Hematopoietic multipotent progenitor cell treated with erythropoietin and hydrocortisone succinate and interleukin-3 and kit ligand, for 15 days (in vitro differentiated cells): ENCODE results near the gene RELN.

Experiments used
- DNase-seq: peaks from one replicate; pipeline ENCODE4 v3.0.0-alpha.2; 2015; ENCODE audit warnings: low spot score

The RELN gene

DNA sequence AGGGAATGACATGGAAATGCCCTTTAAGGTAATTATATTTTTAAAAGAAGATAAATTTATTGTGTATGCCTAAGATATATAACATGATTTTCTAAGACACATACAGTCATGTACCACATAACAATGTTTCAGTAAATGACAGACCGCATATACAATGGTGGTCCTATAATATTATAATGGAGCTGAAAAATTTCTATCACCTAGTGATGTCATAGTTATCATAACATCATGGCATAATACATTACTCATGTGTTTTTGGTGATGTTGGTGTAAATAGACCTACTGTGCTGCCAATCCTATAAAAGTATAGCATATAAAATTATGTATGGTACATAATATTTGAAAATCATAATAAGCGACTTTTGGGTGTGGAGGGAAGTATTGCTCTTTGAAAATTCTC is 306.1 kb downstream of the RELN start:
- DNase-seq: no peak

DNA sequence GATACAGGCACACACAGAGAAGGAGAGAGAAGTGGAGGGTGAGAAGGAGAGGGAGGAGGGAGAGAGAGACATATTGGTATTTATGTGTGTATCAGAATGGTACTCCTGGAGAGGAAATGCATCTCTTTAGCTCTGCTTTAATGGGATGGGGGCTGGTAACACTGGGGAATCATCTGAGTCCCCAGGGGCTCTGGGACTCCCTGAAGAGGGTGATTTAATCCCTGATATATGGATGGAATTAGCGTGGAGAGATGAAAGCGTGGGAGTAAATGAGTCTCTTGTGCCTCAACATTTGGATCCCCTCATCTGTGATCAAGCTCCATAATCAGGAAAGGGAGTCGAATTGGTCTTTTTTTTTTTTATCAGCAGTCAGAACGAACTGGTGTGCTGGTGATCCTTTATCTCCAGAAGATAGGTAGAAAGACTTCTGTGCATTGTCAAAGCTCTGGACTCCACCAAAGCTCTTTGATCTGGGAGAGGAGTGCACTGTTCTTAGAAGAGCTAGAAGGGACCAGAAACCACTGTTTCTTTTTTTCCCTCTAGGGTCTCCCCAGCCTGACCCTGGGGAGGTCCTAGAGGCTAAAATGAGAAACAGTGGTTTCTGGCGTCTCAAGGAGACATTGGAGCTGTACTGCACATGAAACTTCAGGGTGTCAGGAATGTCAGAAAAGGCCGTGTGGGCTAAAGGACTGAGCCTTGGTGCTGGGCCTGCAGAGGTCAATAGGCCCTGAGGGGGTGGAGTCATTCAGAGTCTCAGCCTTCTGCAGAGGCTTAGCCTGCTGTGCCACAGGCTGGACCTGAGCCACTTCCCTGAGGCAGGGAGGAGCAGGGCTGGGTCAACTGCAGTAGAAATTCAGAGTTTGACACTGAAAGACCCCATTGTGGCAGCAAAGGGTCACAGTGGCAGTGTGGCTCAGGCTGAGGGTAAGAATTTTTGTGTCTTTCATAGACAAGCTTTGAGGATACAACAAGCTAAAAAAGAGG is 309.0 kb downstream of the RELN start:
- DNase-seq: no peak

DNA sequence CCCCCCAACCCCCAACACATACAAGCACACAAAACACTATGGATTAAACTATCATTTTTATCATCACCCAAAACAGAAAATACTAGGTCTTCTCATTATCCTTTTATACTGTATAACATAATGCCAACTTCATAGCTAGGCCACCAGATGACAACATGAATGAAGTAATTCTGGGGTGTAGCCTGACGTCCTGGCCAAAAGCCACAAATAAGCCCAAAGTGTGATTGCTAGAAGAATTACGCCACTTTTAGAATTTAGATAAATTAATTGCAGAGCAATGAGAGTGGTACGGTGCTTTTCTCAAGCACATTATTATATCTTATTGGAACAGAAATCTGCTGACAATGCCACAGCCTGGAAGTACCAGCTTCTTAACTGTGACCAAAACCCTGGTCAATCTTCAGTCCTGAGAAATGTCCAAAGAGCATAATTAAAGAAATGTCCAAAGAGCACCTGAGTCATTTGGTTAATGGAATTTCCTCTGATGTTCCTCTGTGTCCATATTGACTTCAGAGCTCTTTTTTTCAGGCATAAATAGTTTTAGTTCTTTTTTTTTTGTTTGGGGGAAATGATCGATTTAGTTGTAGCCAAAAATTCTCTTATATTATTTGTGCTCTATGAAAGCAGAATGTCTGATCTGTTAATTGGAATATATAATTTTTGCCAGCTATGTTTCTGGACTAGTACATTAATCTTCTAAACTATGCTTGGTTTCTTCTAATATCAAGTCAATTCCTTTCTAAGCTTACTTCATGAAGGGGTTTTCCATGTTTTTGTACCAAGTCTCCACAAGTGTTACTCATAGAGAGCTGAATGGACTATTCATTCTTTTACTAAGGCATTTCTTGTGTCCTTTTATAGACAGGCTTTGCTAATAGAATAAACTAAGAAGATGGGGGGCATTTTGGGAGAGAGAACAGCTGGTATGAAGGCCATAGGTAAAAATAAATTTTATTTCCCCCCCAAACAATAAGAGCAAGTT is 310.0 kb downstream of the RELN start:
- DNase-seq: no peak

DNA sequence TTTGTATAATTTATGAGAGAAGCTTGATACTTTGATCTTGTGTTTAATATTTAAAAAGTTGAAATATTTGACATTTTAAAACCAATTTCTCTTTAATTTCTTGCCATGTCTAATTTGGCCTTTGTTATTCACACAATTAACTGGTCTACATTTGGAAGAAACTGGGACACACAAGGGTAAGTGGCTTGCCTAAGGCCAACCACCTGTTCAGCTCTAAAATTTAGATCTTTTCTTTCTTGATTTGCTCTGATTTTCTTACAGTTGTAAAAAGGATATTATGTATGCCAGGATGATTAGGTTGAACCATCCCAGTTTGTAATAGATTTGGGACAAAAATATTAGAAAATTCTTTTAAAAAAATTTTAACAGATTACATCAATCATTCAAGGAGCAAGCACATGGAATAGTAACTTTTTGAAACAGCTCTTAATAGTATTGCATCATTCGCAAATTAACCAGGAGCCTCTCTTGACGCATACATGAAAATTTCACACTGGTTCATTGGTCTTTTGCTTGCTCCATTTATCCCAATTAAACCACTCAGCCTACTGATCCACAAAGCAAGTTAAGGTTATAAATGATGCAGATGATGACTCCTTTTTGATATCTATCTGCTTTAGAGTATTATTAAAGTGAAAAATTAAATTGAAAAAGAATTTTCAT is 321.0 kb downstream of the RELN start:
- DNase-seq: no peak

DNA sequence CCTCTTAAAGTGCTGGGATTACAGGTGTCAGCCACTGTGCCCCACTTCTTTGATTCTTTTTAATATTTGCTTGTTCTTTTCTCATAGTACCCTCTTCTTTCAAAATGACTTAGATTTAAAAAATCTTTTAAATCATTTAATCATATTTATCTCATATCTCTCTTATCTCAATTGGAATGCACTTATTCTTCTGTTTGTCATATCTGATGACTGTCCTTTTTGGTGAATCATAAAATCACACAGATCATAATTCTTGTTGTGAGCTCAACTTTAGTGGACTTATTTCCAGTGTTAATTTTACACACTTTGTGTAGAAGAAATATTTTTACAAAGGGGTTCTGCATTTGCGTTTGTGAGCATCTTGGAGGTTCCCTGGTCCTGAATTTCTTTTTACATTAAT is 323.1 kb downstream of the RELN start:
- no peak for DNase-seq

DNA sequence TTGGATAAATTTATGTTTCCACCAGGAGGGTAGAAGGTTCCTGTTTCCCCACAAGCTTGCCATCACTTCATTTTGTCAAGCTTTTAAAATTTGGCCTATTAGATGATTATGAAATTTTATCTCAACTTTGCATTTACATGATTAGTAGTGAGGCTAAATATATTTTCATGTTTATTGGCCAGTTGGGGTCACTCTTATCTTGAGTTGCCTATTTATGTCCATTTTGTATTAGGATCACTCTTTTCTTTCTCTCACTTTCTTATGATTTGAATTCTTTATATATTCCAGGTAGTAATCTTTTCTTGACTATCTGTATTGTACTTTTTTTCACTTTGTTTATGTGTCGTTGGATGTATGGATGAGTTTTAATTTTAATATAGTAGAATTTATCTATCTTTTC is 324.9 kb downstream of the RELN start:
- DNase-seq: no peak

DNA sequence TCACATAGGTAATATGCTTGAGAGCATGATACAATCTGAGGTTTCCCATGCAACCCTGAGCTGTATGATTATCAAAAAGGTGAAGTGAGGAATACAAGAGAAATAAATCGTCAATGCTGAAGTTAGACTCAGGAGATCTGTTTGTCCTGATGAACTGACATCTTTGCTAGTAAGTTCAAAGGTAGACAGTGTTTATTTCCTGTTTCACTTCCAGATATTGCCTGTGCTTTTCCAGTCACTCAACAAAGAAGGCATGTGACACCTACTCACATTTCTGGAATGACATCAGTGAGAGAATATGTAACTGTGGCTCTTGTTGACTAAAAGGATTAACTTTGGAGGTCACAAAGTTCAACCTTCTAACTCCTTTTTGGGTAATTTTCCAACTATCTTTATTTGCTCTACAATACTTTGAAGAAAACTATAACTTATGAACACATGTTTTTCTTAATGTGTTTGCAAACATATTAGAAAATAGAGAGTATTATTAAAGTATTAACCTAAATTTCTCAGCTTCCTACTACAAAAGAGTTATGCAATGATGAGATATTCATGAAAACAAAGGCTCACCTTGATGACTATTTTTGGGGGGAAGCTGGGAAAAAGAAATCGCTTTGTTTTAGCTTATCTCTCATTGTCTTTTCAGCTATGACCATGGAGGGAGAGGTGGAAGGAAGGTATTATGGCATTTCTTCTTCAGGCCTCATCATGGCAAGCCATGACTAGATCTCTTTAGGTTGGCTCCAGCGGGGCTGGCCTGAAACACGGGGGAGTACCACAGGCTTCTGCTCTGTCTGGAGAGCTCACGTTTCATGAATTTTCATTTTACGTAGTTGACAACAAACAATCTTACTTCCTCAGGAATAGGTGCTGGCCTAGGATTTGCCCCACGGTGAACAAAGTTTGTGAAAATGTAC is 328.7 kb downstream of the RELN start:
- DNase-seq: no peak

DNA sequence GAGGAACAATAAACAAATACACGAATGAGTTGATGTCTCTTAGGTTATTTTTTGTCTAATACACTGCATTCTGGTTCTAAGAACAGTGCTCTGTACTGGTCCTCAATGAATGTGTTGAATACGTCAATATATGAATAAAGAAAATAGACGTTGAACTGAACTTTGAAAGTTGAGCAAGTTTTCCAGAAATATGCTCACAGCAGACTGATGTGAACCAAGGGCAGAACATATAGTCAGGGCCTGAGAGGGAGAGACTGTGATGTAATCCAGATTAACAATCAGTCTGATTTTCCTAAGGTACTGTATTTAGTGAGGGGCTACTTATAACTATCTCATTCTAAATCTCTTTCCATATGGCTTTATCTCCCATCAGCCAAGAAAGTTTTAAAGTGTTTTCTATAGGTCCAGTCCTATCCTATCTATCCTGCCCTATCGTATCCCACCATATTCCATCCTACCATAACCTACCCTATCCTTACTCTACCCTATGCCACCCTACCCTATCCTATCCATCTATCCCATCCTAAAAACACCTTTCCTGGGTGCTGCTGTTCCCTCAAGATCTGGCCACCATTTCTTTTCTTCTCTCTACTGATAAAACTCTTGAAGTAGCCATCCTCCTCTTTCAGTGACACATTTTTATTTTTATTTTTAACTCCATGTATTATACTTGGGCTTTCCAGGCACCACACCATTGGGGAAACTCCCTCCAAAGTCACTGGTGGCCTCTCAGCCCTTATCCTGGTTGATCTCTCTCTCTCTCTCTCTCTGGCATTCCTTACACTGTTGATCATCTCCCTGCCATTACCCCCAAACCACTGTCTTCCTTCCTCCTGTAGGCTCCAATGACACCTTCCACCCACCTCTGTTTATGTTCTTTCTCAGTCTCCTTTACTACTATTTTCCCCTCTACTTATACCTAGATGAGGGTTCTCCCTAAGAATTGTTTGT is 331.1 kb downstream of the RELN start:
- no peak for DNase-seq

DNA sequence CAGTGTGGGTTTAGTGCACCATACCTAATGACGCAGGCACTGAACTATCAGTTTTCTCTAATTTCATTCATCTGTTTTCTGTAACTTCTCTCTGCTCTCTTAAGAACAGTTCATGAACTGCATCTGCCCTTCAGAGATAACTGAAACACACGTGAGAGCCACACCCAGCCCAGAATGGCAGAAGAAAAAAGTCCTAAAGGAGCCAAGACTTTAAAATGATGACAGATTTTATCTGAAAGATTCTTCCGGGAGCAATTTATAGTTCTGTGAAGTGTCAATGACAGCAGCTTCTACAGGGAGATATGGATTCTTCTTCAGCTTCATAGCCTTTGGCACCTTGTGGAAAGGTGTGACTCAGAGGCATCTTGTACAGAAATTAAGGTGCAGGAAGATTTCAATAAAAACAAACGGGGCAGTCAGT is 332.0 kb downstream of the RELN start:
- no peak for DNase-seq

DNA sequence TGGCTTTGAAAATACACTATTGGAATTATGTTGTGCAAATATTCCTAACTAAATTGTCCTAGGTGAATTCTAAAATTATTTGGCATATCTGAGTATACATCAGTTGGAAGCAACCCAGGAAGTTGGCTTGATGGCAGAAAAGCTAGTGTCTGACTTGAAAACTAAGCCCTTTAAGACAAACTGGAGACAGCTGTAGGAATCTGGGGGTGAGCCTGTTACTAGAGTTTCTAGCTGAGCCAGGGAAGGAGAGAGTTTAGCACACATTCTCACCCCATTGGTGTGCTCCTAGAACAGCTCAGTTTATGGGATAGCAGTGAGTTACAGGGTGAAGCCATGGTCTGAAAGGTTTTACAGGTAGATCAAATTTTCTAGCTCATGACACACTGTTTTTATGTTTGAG is 333.2 kb downstream of the RELN start:
- no peak for DNase-seq

DNA sequence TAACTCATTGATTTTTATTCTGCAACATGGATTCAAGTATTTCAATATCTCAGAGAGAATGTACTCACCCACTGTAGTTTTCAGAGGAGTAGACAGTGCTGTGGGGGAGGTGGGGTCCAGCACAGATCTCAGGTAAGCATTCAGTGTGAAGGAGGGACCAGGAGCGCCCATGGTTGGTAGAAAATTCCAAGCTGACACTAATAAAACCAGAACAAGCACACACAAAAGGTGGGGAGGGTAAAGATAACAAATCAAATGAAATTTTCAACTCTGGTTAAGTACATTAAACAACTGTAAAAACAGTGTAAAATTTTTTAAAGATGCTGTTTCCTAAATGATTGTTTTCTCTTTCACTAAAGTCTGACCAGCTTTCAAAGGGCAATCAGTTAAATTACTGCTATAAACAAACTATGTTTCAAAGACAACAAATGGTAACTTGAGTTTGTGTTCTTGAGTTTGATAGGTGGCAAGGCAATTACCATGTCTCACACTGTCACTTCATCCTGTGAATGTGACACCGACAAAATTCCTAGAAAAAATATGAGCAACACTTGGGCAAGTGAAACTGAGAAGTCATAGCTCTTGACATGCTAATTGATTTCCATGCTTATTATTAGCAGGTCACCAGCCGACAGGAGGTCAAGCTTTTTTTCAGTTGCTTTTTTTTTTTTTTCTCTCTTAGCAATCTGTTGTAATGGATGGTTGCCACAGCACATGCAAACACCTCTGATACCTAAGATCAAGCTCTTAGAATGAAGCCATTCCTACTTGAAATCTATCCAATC is 337.7 kb downstream of the RELN start:
- no peak for DNase-seq

DNA sequence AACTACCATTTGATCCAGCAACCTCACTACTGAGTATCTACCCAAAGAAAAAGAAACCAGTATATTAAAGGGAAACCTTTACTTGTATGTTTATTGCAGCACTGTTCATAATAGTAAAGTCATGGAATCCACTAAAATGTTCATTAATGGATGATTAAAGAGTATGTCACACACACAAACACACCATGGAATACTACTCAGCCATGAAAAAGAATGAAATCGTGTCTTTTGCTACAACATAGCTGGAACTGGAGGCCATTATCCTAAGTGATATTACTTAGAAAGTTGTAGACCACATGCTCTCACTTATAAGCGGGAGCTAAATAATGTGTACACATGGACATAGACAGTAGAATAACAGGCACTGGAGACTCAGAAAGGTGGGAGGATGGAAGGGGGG is 340.4 kb downstream of the RELN start:
- no peak for DNase-seq

DNA sequence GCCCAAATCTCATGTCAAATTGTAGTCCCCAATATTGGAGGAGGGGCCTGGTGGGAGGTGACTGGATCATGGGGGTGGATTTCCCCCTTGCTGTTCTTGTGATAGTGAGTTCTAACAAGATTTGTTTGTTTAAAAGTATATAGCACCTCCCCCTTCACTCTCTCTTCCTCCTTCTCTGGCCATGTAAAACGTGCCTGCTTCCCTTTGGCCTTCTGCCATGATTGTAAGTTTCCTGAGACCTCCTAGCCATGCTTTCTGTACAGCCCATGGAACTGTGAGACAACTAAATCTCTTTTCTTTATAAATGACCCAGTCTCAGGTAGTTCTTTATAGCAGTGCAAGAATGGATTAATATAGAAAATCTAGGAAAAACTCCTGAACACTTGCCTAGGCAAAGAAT is 341.3 kb downstream of the RELN start:
- DNase-seq: no peak

DNA sequence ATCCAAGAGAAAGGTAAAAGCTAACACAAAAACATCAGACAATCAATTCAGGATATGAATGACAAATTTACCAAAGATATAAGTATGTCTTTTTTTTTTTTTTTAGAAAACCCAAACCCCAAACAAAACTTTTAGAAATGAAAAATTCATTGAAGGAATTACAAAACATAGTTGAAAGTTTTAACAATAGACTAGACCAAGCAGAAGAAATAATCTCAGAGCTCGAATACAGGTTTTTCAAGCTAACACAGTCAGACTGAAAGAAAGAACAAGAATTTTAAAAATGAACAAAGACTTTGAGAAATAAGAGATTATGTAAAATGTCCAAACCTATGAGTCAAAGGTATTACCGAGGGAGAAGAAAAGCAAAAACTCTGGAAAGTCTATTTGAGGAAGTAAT is 345.1 kb downstream of the RELN start:
- DNase-seq: no peak

DNA sequence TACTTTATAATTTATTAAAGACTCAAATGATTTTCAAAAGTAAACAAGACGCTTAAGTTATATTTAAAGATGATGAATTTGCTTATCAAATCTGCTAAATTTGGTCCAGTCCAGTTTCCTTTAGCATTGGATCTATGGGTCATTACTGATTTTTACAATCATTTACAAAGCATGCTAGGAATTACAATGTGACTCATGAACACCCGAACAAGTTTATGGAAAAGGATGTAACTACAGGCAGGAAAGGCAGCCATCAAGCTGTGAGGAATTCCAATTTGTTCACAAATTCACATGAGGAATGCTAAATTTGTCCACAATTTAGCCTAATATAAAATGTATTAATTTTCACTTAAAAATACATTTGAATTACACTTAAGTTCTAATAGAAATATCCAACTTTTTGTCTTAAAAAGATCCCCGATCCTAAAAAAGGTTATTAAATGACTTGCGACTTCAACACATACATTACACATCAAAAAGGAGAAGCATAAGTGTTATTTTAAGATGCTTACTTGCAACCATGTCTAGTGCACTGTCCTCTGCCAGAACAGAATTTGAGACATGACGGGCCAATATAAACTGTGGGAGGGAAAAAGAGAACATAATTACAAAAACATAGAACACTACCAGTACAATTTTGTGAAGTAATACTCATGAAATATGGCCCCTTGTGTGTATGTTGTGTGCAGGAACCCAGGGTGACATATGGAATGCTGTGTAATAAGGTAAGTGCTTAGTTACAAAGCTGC is 349.3 kb downstream of the RELN start:
- no peak for DNase-seq

DNA sequence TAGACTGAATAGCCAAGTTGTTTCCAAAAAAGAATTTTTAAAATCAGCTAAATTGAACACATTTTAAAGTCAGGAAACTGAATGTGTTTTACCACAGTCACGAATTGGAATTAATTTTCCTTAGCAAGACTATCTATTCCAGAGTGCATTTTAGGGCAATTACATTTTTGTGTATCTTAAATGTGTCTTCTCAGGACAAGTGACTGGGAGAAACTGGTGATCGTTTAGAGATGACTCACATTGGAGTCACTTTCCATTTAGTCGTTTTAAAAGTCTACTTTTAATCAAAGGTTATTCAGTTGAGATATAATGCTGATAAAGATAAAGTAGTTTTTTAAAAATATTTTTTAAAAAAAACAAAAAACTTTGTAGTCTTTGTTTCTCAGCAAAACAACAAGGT is 351.7 kb downstream of the RELN start:
- DNase-seq: no peak

DNA sequence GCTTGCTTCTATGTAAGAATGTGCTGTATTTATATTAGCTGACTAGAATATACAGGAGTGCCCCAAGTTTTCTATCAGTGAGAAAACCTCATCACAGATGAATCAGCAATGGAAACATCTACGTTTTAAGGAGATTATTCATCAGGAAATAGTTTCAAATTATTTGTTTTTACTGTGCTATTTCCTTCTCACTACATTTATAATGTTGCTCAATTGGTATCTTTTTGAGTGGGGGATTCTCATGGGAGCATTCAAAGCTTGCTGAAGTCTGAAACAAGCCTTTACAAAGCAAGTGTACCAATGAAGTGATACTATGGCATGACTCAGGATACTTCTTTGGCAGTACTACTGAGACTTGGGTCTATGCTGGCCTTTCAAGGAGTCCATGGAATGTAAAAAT is 352.4 kb downstream of the RELN start:
- no peak for DNase-seq

DNA sequence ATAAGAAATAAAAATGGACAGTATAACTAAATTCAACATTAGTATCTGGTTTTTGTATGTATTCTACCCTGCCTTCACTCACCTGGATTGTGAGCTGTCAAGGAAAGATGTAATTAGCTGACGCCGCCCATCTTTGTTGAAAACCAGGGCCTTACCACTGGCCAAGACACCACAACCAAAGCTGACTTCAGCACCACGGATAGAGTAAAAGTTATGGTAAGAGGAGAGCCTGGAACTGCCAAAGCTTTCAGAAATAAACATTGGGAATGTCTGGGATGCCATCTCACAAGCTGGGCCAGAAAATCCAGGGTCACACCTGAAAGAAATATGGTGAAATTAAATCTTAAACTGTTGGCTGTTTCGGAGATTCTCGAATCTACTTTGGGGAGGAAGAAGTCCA is 353.3 kb downstream of the RELN start:
- DNase-seq: no peak
